Activated T-helper 17 cell treated with anti-CD3 and anti-CD28 coated beads, Interleukin-2, amount 50 U/mL, for 72 hours (primary cell): ENCODE results near the gene PGGHG. TPM values are rescaled to one million over a fixed set of nuclear protein-coding genes. Genes with fewer than 3 reads are reported as not detected.
"Not testable (repeated sequence)": the region's sequence is repeated elsewhere in the genome, so short reads cannot be mapped to it uniquely, and the experiment has no call there.

Experiments
- ATAC-seq: fragments of 150-1000 bp; cut with Tn5 transposase; replicated peaks from 2 replicates; pipeline ENCODE4 v1.10.0; 2021; ENCODE audit warnings: mild to moderate bottlenecking, moderate library complexity
- H3K27ac Mint-ChIP-seq: one replicate; pipeline ENCODE4 v1.8.0; 2022; ENCODE audit warnings: mixed read lengths
- H3K27me3 Mint-ChIP-seq: one replicate; pipeline ENCODE4 v1.8.0; 2022; ENCODE audit warnings: mixed read lengths
- H3K36me3 Mint-ChIP-seq: one replicate; pipeline ENCODE4 v1.8.0; 2022; ENCODE audit warnings: low read depth, mild to moderate bottlenecking, mixed read lengths
- H3K4me1 Mint-ChIP-seq: one replicate; pipeline ENCODE4 v1.8.0; 2022; ENCODE audit warnings: mixed read lengths
- H3K4me3 Mint-ChIP-seq: one replicate; pipeline ENCODE4 v1.8.0; 2022; ENCODE audit warnings: mild to moderate bottlenecking, mixed read lengths
- H3K9me3 Mint-ChIP-seq: one replicate; pipeline ENCODE4 v1.8.0; 2022; ENCODE audit warnings: mixed read lengths
- total RNA-seq, 2 donors: library from RNA; stranded (reverse); gene quantifications; one replicate each; pipeline ENCODE4 v1.2.3, GENCODE V29; 2022

PGGHG gene
- total RNA-seq, 2 donors from 2014 or later, result 31.7 to 196 TPM

DNA sequence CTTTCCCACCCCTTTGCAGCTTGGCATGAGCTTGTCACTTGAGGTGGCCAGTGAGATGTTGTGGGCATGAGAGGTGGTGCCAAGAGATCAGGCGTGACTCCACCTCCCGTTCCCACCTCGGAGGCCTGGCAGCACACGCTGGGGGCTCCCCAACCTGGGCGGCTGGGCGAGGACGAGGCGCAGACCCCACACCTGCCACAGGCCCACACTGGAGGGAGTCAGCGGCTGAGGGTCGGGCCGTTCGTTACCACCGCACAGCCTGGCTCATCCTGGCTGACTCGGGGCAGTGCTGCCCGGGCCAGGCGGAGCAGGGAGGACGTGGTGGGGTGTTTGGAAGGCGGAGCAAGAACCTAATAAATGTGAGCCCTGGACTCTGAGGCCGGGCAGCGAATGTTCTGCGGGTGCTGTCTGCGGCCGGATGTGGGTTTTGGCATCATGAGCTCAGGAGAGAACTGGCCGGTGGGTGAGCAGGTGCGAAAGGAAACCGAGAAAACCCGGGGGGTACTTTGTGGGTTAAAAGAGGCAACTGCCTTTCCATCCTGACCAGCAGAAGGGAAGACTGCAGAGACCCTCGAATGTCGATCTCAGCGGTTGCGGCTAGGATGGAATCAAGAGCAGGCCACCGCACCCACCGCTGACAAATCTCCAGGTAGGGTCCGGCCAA is 41.9 kb downstream of the PGGHG start:
- peaks cover 18% of the 10 kb centered on the region for H3K4me1 Mint-ChIP-seq
- no peak overlapping the region for H3K27ac Mint-ChIP-seq
- no peaks in the 10 kb centered on the region for H3K27me3 Mint-ChIP-seq
- H3K9me3 Mint-ChIP-seq, result no peaks in the 10 kb centered on the region
- peak overlapping the region; percentile 45 for H3K4me3 Mint-ChIP-seq
- H3K36me3 Mint-ChIP-seq, result no peaks in the 10 kb centered on the region
- ATAC-seq, result no peak

DNA sequence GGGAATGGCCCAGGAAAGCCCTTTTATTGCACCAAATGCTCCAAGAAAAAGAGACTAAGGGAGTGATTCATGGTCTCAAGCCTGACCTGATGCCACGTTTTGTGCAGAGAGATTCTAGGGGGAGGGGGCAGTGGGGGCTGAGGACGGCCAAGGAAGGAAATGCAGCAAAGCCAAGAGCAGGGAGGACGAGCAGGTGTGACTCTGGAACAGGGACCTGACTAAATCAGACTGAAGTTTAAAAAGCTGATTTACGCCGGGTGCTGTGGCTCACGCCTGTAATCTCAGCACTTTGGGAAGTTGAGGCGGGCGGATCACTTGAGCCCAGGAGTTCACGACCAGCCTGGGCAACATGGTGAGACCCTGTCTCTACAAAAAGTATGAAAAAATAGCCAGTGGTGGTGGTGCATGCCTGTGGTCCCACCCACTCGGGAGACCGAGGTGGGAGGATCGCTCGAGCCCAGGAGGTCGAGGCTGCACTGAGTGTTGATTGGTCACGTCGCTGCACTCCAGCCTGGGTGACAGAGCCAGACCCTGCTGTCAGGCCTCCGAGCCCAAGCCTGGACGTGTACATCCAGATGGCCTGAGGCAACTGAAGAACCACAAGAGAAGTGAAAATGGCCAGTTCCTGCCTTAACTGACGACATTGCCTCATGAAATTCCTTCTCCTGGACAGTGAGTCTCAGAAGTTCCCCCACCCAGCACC is 42.6 kb downstream of the PGGHG start:
- Mint-ChIP-seq H3K4me3 (peak overlapping the region; percentile 45), H3K4me1 (peaks cover 19% of the 10 kb centered on the region), H3K27me3 (no peaks in the 10 kb centered on the region), H3K36me3 (no peaks in the 10 kb centered on the region), H3K27ac (no peak overlapping the region), H3K9me3 (no peaks in the 10 kb centered on the region)
- ATAC-seq, result no peak

DNA sequence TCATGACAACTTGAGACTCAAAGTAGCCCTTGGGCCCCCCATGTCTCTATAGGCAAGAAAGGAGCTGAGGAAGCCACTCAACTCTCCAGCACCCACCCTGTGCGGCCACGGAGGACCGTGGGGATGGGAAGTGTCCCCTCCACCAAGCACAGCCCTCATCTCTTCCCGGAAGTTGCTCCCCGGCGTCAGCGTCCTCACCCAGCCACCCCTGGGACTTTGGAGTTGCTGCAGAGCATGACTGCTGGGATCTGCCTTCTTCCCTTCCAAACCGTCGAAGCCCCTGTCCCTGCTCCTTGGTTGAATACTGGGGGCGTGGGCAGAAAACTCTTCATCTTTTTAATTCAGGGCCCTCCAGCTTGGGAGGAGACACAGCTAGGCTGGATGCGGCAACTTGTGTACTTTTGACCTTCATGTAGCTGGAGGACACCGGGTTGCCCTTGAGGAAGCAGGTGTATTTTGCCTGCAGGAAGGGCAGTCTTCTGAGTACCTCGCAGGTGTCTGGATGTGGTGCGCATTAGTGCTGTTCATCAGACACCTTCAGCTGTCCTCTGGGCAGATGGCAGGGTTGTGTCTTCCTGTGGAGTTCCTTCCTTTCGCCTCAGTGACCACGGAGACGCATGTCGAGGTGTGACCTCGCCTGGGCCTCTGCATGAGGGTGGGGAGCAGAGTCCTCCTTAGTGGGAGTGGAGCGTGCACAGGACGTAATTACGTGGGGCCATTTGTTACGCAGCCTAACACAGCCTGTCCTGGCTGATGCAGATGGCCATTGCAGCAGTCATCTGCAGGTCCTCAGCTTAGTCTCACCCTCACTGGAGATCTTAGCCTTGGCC is 43.9 kb downstream of the PGGHG start:
- Mint-ChIP-seq H3K4me3 (no peak overlapping the region), H3K9me3 (no peaks in the 10 kb centered on the region), H3K27me3 (no peaks in the 10 kb centered on the region), H3K27ac (no peak overlapping the region), H3K4me1 (peaks cover 24% of the 10 kb centered on the region), H3K36me3 (no peaks in the 10 kb centered on the region)
- ATAC-seq, result no peak

DNA sequence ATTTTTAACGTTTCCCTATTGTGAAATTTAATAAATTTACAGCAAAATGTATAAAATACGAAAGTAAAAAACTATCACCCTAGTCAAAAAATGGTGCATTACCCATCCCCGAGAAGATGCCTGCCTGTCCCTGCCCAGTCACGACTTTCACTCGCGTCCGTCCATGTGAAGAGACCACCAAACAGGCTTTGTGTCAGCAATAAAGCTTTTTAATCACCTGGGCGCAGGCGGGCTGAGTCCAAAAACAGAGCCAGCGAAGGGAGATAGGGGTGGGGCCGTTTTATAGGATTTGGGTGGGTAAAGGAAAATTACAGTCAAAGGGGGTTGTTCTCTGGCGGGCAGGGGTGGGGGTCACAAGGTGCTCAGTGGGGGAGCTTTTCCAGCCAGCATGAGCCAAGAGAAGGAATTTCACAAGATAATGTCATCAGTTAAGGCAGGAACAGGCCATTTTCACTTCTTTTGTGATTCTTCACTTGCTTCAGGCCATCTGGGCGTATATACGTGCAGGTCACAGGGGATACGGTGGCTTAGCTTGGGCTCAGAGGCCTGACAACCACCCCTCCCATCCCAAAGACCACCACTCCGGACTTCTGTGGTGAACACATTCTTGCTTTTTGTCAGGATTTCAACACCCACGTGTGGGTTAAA is 44.8 kb downstream of the PGGHG start:
- H3K27ac Mint-ChIP-seq, H3K27me3 Mint-ChIP-seq, ATAC-seq, H3K36me3 Mint-ChIP-seq, H3K9me3 Mint-ChIP-seq, H3K4me3 Mint-ChIP-seq: not testable (repeated sequence)
- peaks cover 24% of the 10 kb centered on the region for H3K4me1 Mint-ChIP-seq

DNA sequence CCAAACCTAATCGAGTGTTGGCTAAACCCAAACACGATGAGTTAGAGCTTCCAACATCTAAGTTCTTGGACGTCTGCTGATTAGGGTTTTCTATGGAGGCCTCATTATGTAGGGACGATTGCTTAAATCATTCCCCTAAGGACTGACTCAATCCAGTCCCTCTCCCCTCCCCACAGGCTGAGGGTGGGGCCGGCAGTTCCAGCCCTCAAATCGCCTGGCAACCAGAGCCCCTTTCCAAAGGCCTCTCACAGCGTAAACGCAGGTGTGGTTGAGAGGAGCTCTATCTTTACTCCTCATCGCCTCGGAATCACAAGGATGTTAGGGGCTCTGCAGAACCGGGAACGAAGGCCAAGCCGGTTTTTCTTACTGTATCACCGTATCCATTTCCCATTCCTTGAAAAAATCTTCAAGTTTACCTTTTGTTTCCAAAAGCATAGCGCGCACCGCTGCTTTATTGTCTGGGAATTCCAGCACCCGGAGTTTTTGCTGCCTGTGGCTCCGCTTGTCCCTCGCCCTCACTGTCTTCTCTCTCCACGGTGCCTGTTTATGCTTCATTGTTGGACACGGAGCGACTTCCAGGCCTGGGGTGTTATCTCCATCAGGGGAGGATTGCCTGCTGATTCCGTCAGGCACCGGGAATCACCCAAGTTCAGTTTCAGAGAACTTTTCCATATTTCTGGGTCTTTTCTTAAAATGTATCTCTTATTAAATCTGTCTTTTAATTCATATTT is 45.5 kb downstream of the PGGHG start:
- H3K36me3 Mint-ChIP-seq, result no peaks in the 10 kb centered on the region
- ATAC-seq, result no peak
- no peak overlapping the region for H3K27ac Mint-ChIP-seq
- H3K4me3 Mint-ChIP-seq, result no peak overlapping the region
- H3K9me3 Mint-ChIP-seq, result no peaks in the 10 kb centered on the region
- H3K27me3 Mint-ChIP-seq, result no peaks in the 10 kb centered on the region
- peaks cover 21% of the 10 kb centered on the region for H3K4me1 Mint-ChIP-seq

DNA sequence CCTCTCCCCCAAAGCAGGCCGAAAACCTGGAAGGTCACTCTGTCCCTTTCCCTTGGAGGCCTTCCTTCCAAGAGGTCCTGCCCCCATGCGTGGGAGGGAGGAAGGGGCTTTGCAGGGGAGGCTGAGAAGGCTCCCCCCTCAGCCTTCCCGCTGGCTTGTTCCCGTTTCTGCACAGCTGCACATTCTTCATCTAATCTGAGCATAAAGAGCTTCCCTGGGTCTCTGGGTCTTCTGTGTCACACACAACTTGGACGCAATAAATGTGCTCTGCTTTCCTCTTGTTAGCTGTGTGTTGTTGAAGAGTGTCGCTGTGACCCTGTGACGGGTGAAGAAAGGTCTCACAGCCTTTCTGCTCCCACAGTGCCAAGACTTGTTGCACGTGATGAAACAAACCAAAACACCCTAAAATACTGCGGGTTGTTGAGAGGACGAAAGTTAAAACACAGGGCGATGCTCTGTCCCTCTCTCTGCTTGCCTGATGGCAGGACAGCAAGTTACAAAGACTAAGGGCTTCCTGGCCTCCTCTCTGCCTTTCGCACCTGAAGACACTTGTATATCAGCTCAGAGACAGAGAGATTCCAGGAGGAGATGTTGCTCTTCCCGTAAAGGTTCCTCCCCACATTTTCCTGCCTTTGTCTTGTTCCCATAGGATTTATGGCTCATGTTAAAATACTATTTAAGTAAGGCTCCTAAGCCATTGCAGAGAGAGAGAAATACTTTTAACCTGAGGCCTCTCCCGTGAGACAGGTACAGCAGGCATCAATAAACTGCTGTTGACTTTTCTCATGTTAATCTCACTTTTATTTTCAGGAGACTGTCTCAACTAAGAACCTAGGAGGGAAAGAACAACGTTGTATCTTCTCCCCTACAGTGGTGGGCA is 47.1 kb downstream of the PGGHG start:
- Mint-ChIP-seq H3K27me3 (no peaks in the 10 kb centered on the region), H3K9me3 (no peaks in the 10 kb centered on the region), H3K4me1 (peaks cover 14% of the 10 kb centered on the region), H3K36me3 (no peaks in the 10 kb centered on the region), H3K4me3 (no peak overlapping the region), H3K27ac (peak overlapping the region; percentile 46)
- no peak for ATAC-seq

DNA sequence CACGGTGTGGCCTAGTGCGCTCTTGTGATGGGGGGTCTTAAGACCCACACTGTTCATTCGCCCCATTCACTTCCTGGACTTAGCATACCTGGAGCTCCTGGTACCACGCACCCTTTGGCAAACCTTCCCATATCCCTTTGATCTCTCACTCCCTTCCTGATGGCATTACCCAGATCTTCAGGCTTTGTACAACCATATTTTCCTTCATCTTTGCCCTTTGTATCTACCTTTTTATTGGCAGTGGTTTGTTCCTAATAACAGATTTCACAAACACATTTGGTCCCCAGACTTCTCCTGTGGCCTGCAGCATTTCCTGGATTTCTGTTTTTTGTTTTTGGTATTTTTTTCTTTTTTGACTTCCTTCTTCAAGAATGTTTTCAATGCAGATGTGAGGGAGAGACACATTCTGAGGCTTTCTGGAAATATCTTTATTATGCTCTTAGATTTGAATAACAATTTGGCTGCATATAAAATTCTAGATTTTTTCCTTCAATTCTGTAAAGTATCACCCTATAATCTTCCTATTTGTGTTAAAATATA is 47.8 kb downstream of the PGGHG start:
- ATAC-seq, result no peak
- H3K27ac Mint-ChIP-seq, result peak overlapping the region; percentile 25
- H3K4me3 Mint-ChIP-seq, result no peak overlapping the region
- H3K36me3 Mint-ChIP-seq, result no peaks in the 10 kb centered on the region
- H3K9me3 Mint-ChIP-seq, result no peaks in the 10 kb centered on the region
- no peaks in the 10 kb centered on the region for H3K27me3 Mint-ChIP-seq
- H3K4me1 Mint-ChIP-seq, result peaks cover 10% of the 10 kb centered on the region

DNA sequence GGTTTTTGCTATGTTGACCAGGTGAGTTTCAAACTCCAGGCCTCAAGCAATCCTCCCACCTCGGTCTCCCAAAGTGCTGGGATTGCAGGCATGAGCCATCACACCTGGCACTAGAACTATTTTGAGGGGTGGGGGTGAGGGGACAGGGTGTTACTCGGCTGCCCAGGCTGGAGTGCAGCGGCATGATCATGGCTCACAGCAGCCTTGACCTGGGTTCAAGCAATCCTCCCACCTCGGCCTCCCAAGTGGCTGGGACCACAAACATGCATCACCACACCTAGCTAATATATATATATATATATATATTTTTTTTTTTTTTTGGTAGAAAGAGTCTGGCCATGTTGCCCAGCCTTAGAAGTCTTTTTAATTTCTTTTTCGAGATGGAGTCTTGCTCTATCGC is 48.8 kb downstream of the PGGHG start:
- no peak overlapping the region for H3K4me3 Mint-ChIP-seq
- peaks cover 10% of the 10 kb centered on the region for H3K4me1 Mint-ChIP-seq
- no peak overlapping the region for H3K27ac Mint-ChIP-seq
- no peaks in the 10 kb centered on the region for H3K27me3 Mint-ChIP-seq
- H3K36me3 Mint-ChIP-seq, result no peaks in the 10 kb centered on the region
- no peaks in the 10 kb centered on the region for H3K9me3 Mint-ChIP-seq
- ATAC-seq, result no peak

DNA sequence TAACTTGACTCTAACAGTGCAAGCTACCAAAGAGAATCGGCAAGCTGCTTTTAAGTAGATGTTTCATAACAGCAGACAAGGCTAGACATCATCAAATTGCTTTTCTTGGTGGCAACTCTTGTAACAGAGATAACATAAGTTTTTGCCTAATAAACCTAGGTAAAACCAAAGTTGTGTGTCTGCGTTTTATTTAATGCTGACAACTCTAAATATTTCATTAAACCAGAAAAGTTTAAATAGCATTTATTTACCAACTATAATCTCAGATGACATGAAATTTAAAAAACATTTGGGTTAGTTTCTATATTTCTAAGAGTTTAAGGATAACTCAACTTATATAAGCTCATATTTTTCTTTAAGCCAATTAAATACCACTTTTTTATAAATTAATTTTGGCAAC is 51.0 kb downstream of the PGGHG start:
- no peaks in the 10 kb centered on the region for H3K27me3 Mint-ChIP-seq
- ATAC-seq, result no peak
- peaks cover 10% of the 10 kb centered on the region for H3K4me1 Mint-ChIP-seq
- H3K4me3 Mint-ChIP-seq, result no peak overlapping the region
- H3K27ac Mint-ChIP-seq, result no peak overlapping the region
- no peaks in the 10 kb centered on the region for H3K36me3 Mint-ChIP-seq
- no peaks in the 10 kb centered on the region for H3K9me3 Mint-ChIP-seq

DNA sequence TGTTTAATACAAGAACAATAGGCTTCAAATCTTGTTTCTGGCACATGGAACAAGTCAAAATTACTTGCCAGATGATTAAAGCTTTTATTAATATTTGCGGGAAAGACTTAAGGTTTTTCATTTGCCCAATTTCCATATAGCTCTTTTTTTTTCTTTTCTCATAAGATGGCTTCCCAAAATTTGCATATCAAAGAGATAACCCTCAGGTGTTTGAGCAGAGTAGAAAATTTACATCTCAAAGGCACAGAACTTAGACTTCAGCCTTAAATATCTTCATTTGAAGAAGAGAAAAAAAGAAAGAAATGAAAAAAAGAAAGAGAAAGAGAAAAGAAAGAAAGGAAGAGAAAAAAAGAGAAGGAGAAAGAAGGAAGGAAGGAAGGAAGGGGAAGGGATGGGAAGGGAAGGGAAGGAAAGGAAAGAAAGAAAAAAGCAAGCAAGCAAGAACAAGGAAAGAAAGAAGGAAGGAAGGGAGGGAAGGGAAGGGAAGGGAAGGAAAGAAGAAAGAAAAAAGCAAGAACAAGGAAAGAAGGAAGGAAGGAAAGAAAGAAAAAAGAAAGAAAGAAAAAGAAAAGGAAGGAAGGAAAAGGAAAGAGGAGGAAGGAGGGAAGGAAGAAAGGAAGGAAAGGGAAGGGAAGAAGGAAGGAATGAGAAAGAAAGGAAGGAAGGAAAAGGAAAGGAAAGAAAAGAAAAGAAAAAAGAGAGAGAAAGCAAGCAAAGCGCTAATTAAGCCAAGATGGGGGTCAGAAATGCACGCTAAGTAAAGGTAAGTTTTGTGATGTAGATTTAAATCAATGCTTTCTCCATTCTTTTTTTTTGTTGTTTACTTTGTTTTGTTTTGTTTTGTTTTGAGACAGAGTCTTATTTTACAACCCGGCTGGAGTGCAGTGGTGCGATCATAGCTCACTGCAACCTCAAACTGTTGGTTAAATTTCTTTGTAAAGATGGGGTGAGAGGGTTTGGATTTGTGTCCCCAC is 51.9 kb downstream of the PGGHG start:
- ATAC-seq, result no peak
- Mint-ChIP-seq H3K9me3 (no peaks in the 10 kb centered on the region), H3K4me1 (peaks cover 10% of the 10 kb centered on the region), H3K4me3 (no peak overlapping the region), H3K27me3 (no peaks in the 10 kb centered on the region), H3K36me3 (no peaks in the 10 kb centered on the region), H3K27ac (peak overlapping the region; percentile 63)

DNA sequence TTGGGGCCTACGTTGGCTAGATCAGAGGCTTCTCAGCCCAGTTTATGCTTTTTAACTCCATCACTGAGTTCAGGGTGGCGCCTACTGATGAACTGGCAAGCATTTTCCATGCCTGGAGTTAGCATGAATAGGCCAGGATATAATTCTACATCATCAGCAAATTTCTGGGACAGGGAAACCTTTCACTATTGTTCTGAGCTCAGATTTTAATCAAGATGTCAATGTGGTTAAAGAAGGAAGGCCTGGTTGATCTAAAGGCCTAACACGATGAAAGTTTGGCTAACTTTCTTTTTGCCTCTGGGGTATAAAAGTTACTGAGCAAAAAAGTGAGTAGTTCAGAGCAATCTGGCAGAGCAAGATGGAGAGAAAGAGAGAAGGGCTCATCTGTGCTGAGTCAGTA is 53.4 kb downstream of the PGGHG start:
- H3K27me3 Mint-ChIP-seq, result no peaks in the 10 kb centered on the region
- no peak overlapping the region for H3K27ac Mint-ChIP-seq
- no peaks in the 10 kb centered on the region for H3K36me3 Mint-ChIP-seq
- no peak overlapping the region for H3K4me3 Mint-ChIP-seq
- H3K4me1 Mint-ChIP-seq, result no peaks in the 10 kb centered on the region
- no peak for ATAC-seq
- H3K9me3 Mint-ChIP-seq, result no peaks in the 10 kb centered on the region

DNA sequence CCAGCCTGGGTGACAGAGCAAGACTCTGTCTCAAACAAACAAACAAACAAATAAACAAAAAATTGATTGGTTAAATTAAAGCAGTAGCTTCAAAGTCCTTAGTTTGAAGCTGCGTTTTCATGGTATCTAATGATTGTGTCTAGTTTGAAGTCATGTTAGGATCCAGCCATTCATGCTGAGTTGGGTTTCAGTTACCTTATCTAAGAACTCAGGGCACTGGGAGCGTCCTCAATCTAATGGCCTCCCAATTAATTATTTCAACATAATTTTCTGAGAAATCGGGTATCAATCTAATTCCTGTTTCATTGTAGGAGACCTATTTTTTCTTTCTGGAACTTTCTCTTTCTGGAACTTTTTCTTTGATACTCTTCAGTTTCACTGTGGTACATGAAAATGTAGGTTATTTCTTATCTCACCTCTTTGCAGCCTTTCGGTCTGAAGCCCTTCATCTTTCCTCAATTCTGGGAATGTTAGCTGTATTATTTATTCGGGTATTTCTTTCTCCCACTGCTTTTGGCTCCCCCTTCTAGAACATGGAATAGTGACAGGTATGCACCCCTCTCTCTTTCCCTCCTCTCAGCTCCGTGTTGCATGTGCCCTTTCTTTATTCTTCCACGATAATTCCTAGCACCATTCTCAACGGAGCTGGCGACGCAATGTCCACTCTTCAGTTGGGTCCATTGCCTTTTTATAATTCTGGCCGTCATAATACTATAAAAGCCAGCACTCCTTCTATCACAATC is 56.1 kb downstream of the PGGHG start:
- no peak for ATAC-seq
- no peaks in the 10 kb centered on the region for H3K4me1 Mint-ChIP-seq
- H3K36me3 Mint-ChIP-seq, result no peaks in the 10 kb centered on the region
- H3K27me3 Mint-ChIP-seq, result no peaks in the 10 kb centered on the region
- no peak overlapping the region for H3K27ac Mint-ChIP-seq
- no peaks in the 10 kb centered on the region for H3K9me3 Mint-ChIP-seq
- H3K4me3 Mint-ChIP-seq, result no peak overlapping the region
